H9 (cell line): ENCODE data around the gene RYR1. TPM values are rescaled to one million over a fixed set of nuclear protein-coding genes. Genes with fewer than 3 reads are reported as not detected.

Experiments used
- DNase-seq: peaks from one replicate; pipeline ENCODE4 v3.0.0-alpha.2; 2017
- H2AFZ ChIP-seq: one replicate; pipeline ENCODE4 v1.6.1; 2013; ENCODE audit warnings: mild to moderate bottlenecking, low read length, control low read depth, moderate library complexity
- H2AK5ac ChIP-seq: 2 replicates; pipeline ENCODE4 v1.6.1; 2013; ENCODE audit warnings: low read length, control low read depth, mixed read lengths; ENCODE audit not compliant: insufficient read length
- H2BK120ac ChIP-seq: one replicate; pipeline ENCODE4 v1.6.1; 2013; ENCODE audit warnings: low read depth, mild to moderate bottlenecking, low read length, control low read depth, inconsistent platforms; ENCODE audit not compliant: poor library complexity, severe bottlenecking
- H2BK12ac ChIP-seq: 2 replicates; pipeline ENCODE4 v1.6.1; 2013; ENCODE audit warnings: low read length, control low read depth, mixed read lengths, low read depth; ENCODE audit not compliant: insufficient read length
- H2BK15ac ChIP-seq: 2 replicates; pipeline ENCODE4 v1.6.1; 2013; ENCODE audit warnings: low read depth, low read length, control low read depth
- H2BK20ac ChIP-seq: one replicate; pipeline ENCODE4 v1.6.1; 2013; ENCODE audit warnings: low read depth, mild to moderate bottlenecking, low read length, control low read depth, inconsistent platforms; ENCODE audit not compliant: poor library complexity, severe bottlenecking
- H2BK5ac ChIP-seq: 2 replicates; pipeline ENCODE4 v1.6.1; 2013; ENCODE audit warnings: low read length, control low read depth, mixed read lengths; ENCODE audit not compliant: insufficient read length
- H3K14ac ChIP-seq: 2 replicates; pipeline ENCODE4 v1.6.1; 2013; ENCODE audit warnings: low read length, control low read depth; ENCODE audit not compliant: insufficient read depth
- H3K18ac ChIP-seq: 2 replicates; pipeline ENCODE4 v1.6.1; 2013; ENCODE audit warnings: low read depth, mild to moderate bottlenecking, mixed read lengths, low read length, control low read depth; ENCODE audit not compliant: insufficient read length
- H3K23ac ChIP-seq: 2 replicates; pipeline ENCODE4 v1.6.1; 2013; ENCODE audit warnings: low read length, control low read depth, mixed read lengths, low read depth; ENCODE audit not compliant: insufficient read length
- H3K23me2 ChIP-seq: 2 replicates; pipeline ENCODE4 v1.6.1; 2013; ENCODE audit warnings: low read depth, mild to moderate bottlenecking, mixed read lengths, low read length, control low read depth; ENCODE audit not compliant: insufficient read length, poor library complexity, severe bottlenecking
- H3K27ac ChIP-seq: 2 replicates; pipeline ENCODE4 v1.5.1; 2013; ENCODE audit warnings: low read length, control low read depth, mixed read lengths, low read depth; ENCODE audit not compliant: insufficient read length
- H3K27me3 ChIP-seq: 2 replicates; pipeline ENCODE4 v1.6.1; 2013; ENCODE audit warnings: low read length, control low read depth, inconsistent platforms; ENCODE audit not compliant: insufficient read depth
- H3K4ac ChIP-seq: 2 replicates; pipeline ENCODE4 v1.6.1; 2013; ENCODE audit warnings: low read depth, mild to moderate bottlenecking, control low read depth, inconsistent platforms, low read length, moderate library complexity
- H3K4me1 ChIP-seq: 2 replicates; pipeline ENCODE4 v1.6.1; 2013; ENCODE audit warnings: low read length, control low read depth, inconsistent platforms; ENCODE audit not compliant: insufficient read depth
- H3K4me2 ChIP-seq: 2 replicates; pipeline ENCODE4 v1.6.1; 2013; ENCODE audit warnings: low read length, control low read depth, mixed read lengths; ENCODE audit not compliant: insufficient read length, insufficient read depth
- H3K56ac ChIP-seq: 2 replicates; pipeline ENCODE4 v1.6.1; 2013; ENCODE audit warnings: low read depth, mild to moderate bottlenecking, mixed read lengths, low read length, control low read depth; ENCODE audit not compliant: insufficient read length
- H3K79me1 ChIP-seq: 2 replicates; pipeline ENCODE4 v1.6.1; 2013; ENCODE audit warnings: low read depth, mild to moderate bottlenecking, moderate library complexity, low read length, control low read depth, inconsistent platforms; ENCODE audit not compliant: insufficient read depth, poor library complexity, severe bottlenecking
- H3K79me2 ChIP-seq: 2 replicates; pipeline ENCODE4 v1.6.1; 2013; ENCODE audit warnings: low read length, control low read depth, inconsistent platforms; ENCODE audit not compliant: insufficient read depth
- H3K9ac ChIP-seq: 2 replicates; pipeline ENCODE4 v1.6.1; 2013; ENCODE audit warnings: low read length, control low read depth, mixed read lengths; ENCODE audit not compliant: insufficient read length; ENCODE audit errors: extremely low read depth
- H3K9me3 ChIP-seq: one replicate; pipeline ENCODE4 v1.6.1; 2013; ENCODE audit warnings: low read depth, low read length, inconsistent platforms; ENCODE audit not compliant: control insufficient read depth
- H3T11ph ChIP-seq: one replicate; pipeline ENCODE4 v1.6.1; 2013; ENCODE audit warnings: mild to moderate bottlenecking, low read length, control low read depth, inconsistent platforms
- H4K20me1 ChIP-seq: one replicate; pipeline ENCODE4 v1.6.1; 2013; ENCODE audit not compliant: control insufficient read depth, insufficient read length, insufficient read depth
- H4K5ac ChIP-seq: 2 replicates; pipeline ENCODE4 v1.6.1; 2013; ENCODE audit warnings: low read depth, mild to moderate bottlenecking, mixed read lengths, low read length, control low read depth; ENCODE audit not compliant: insufficient read length
- H4K8ac ChIP-seq: replicated peaks from 2 replicates; pipeline ENCODE4 v1.6.1; 2013; ENCODE audit warnings: low read length, control low read depth, mixed read lengths, low read depth; ENCODE audit not compliant: insufficient read length
- H4K91ac ChIP-seq: 2 replicates; pipeline ENCODE4 v1.6.1; 2013; ENCODE audit warnings: low read depth, mild to moderate bottlenecking, moderate library complexity, mixed read lengths, low read length, control low read depth; ENCODE audit not compliant: insufficient read length
- H3K27ac Mint-ChIP-seq, 3 experiments: 2 replicates in 2 of 3; 3 replicates in 1 of 3; pipeline ENCODE4 v1.8.0; 2020 to 2021; ENCODE audit warnings: mixed read lengths in 3 of 3, mild to moderate bottlenecking in 1 of 3, moderate library complexity in 1 of 3
- H3K27me3 Mint-ChIP-seq: 2 replicates; pipeline ENCODE4 v1.8.0; 2021; ENCODE audit warnings: low read depth, mild to moderate bottlenecking, moderate library complexity, mixed read lengths
- H3K36me3 Mint-ChIP-seq, 3 experiments: 2 replicates in 2 of 3; 3 replicates in 1 of 3; pipeline ENCODE4 v1.8.0; 2020 to 2021; ENCODE audit warnings: low read depth in 3 of 3, mixed read lengths in 3 of 3; ENCODE audit not compliant: insufficient read depth in 1 of 3
- H3K4me1 Mint-ChIP-seq, 2 experiments: 2 replicates each; pipeline ENCODE4 v1.8.0; 2020; ENCODE audit warnings: mixed read lengths in 2 of 2
- H3K4me3 Mint-ChIP-seq, 2 experiments: 2 replicates in 1 of 2; 3 replicates in 1 of 2; pipeline ENCODE4 v1.8.0; 2020 to 2021; ENCODE audit warnings: mild to moderate bottlenecking in 2 of 2, mixed read lengths in 2 of 2, moderate library complexity in 1 of 2
- H3K9me3 Mint-ChIP-seq, 2 experiments: 2 replicates in 1 of 2; 3 replicates in 1 of 2; pipeline ENCODE4 v1.8.0; 2020; ENCODE audit warnings: mild to moderate bottlenecking in 2 of 2, mixed read lengths in 2 of 2, moderate library complexity in 1 of 2
- WGBS: extraction: QIAGEN DNeasy Blood & Tissue Kit; methylation state at CpG from one replicate; pipeline ENCODE4 v1.1.7; 2013; ENCODE audit warnings: missing lambda C conversion rate, low lambda C conversion rate, mixed read lengths; ENCODE audit not compliant: insufficient read length; ENCODE audit errors: extremely low coverage; 5-methylcytosine and 5-hydroxymethylcytosine counted together
- total RNA-seq: library from RNA; stranded (reverse); gene quantifications from 2 replicates; pipeline ENCODE4 v1.2.1, GENCODE V29; 2021
- TF ChIP-seq, protein P1 (sequence below): fragments of 200-600 bp; sonication (generic); conservative IDR thresholded peaks from 3 replicates; pipeline ENCODE4 v1.8.0; 2021; ENCODE audit warnings: antibody characterized with exemption, mild to moderate bottlenecking

The RYR1 gene
- total RNA-seq, 1 experiment from 2014 or later = 8.9 TPM

DNA sequence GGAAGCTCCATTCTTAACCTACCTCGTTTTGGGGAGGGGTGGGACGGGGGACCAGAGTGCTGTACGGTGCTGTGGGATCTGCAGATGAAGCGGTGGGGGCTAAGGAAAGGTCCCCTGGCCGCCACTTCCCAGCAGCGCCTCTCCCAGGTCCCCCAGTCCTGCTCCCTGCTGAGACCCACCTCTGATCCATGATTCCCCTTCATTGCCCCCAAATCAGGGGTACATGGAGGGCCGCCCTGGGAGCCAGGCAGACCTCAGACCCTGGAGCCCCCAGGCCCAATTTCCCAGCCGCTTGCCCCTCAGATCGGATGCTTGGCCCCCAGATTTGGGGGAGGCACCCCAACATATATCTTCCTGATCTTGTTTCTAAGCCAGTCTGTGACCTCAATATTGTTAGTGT is 34.4 kb upstream of the RYR1 start:
- no peaks in the 10 kb centered on the region for H3K79me2 ChIP-seq
- peaks cover 10 to 15% of the 10 kb centered on the region in 2 experiments for H3K4me1 Mint-ChIP-seq
- H3K56ac ChIP-seq = no peak overlapping the region
- no peak overlapping the region for H2AK5ac ChIP-seq
- no peak overlapping the region for H3K27ac ChIP-seq
- peaks cover 9 to 16% (median 10%) of the 10 kb centered on the region in 3 experiments for H3K36me3 Mint-ChIP-seq
- H4K8ac ChIP-seq = no peak overlapping the region
- peaks cover 9% of the 10 kb centered on the region for H3K23me2 ChIP-seq
- H2BK15ac ChIP-seq = no peak overlapping the region
- no peak overlapping the region for H3K27ac Mint-ChIP-seq
- peaks cover 3% of the 10 kb centered on the region; the same call in 1 of the 2 replicates for H3K27me3 ChIP-seq
- TF ChIP-seq, protein P1, sequence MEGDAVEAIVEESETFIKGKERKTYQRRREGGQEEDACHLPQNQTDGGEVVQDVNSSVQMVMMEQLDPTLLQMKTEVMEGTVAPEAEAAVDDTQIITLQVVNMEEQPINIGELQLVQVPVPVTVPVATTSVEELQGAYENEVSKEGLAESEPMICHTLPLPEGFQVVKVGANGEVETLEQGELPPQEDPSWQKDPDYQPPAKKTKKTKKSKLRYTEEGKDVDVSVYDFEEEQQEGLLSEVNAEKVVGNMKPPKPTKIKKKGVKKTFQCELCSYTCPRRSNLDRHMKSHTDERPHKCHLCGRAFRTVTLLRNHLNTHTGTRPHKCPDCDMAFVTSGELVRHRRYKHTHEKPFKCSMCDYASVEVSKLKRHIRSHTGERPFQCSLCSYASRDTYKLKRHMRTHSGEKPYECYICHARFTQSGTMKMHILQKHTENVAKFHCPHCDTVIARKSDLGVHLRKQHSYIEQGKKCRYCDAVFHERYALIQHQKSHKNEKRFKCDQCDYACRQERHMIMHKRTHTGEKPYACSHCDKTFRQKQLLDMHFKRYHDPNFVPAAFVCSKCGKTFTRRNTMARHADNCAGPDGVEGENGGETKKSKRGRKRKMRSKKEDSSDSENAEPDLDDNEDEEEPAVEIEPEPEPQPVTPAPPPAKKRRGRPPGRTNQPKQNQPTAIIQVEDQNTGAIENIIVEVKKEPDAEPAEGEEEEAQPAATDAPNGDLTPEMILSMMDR = no peak
- H2AFZ ChIP-seq = no peak overlapping the region
- H2BK120ac ChIP-seq = no peak overlapping the region
- no peak overlapping the region for H2BK20ac ChIP-seq
- H2BK5ac ChIP-seq = no peak overlapping the region
- no peak overlapping the region for H4K91ac ChIP-seq
- H3T11ph ChIP-seq = no peak overlapping the region
- H3K79me1 ChIP-seq = no peaks in the 10 kb centered on the region
- DNase-seq = no peak
- no peak overlapping the region for H3K4me2 ChIP-seq
- H3K27me3 Mint-ChIP-seq = peaks cover 67% of the 10 kb centered on the region
- H4K5ac ChIP-seq = no peak overlapping the region
- no peaks in the 10 kb centered on the region for H3K9me3 ChIP-seq
- no peaks in the 10 kb centered on the region; the same call in 1 of the 2 replicates for H3K4me1 ChIP-seq
- no CpG with 5 or more reads among the region's 9 CpGs for WGBS
- no peak overlapping the region for H3K9ac ChIP-seq
- no peak overlapping the region; a peak in 1 of 5 replicates for H3K4me3 Mint-ChIP-seq
- H2BK12ac ChIP-seq = no peak overlapping the region
- H3K9me3 Mint-ChIP-seq = no peaks in the 10 kb centered on the region
- H3K4ac ChIP-seq = no peak overlapping the region
- no peak overlapping the region for H3K14ac ChIP-seq
- no peaks in the 10 kb centered on the region for H4K20me1 ChIP-seq
- H3K18ac ChIP-seq = no peak overlapping the region
- H3K23ac ChIP-seq = no peak overlapping the region
